Endothelial cell of umbilical vein (primary cell): ENCODE measurements around the gene ACIN1.

Experiments used
- EZH2 ChIP-seq: IDR thresholded peaks from 2 replicates; pipeline ENCODE4 v1.6.1; 2012; ENCODE audit warnings: borderline replicate concordance, low read depth, mild to moderate bottlenecking, moderate library complexity, low read length, inconsistent platforms; ENCODE audit not compliant: severe bottlenecking
- FOS ChIP-seq: IDR thresholded peaks from 2 replicates; pipeline ENCODE4 v1.6.1; 2011; ENCODE audit warnings: mild to moderate bottlenecking, low read length, moderate library complexity, borderline replicate concordance; ENCODE audit not compliant: insufficient read depth
- POLR2A ChIP-seq: IDR thresholded peaks from 2 replicates; pipeline ENCODE4 v1.6.1; 2012; ENCODE audit warnings: low read depth, mild to moderate bottlenecking, control low read depth, low read length
- TF ChIP-seq, protein P1 (sequence below), 2 donors: IDR thresholded peaks; 1 replicate in 1 of 2; 2 replicates in 1 of 2; pipeline ENCODE4 v1.5.1; 2011; ENCODE audit warnings: low read length in 2 of 2, mild to moderate bottlenecking in 2 of 2, moderate library complexity in 2 of 2, control low read depth in 1 of 2, inconsistent platforms in 1 of 2, low read depth in 1 of 2; ENCODE audit not compliant: insufficient read depth in 1 of 2; ENCODE audit errors: extremely low read depth in 1 of 2

DNA sequence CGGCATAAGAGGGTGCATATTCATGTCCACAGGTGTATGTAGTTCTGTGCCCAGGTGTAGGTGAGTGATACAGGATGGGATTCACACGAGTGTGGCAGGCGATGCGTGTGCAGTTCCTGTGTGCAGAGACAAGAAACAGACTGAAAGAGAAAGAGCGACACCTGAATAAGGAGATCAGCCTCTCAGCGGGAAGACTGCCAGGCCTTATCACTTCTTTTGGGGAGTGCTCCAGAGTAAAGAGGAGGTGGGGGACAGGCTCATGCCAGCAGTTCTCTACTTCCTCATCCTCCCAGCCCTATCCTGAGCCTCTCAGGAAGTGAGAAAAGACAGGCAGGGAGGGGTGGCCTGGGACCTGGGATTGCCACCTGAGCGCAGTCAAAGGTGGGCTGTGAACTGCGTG, 50.1 kb downstream of the ACIN1 start:
- TF ChIP-seq POLR2A: no peak
- TF ChIP-seq, protein P1, sequence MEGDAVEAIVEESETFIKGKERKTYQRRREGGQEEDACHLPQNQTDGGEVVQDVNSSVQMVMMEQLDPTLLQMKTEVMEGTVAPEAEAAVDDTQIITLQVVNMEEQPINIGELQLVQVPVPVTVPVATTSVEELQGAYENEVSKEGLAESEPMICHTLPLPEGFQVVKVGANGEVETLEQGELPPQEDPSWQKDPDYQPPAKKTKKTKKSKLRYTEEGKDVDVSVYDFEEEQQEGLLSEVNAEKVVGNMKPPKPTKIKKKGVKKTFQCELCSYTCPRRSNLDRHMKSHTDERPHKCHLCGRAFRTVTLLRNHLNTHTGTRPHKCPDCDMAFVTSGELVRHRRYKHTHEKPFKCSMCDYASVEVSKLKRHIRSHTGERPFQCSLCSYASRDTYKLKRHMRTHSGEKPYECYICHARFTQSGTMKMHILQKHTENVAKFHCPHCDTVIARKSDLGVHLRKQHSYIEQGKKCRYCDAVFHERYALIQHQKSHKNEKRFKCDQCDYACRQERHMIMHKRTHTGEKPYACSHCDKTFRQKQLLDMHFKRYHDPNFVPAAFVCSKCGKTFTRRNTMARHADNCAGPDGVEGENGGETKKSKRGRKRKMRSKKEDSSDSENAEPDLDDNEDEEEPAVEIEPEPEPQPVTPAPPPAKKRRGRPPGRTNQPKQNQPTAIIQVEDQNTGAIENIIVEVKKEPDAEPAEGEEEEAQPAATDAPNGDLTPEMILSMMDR (IDR thresholded peaks at IDR 0.05; ENCODE audit: extremely low read depth in 1 of 2, insufficient read depth in 1 of 2, low read depth in 1 of 2, low read length in 2 of 2): no peak
- TF ChIP-seq FOS: no peak
- TF ChIP-seq EZH2: no peak
